Retinal pigment epithelial cell (primary cell): ENCODE data around the gene DSG4.

Experiments used
- DNase-seq: peaks from one replicate; pipeline ENCODE4 v3.0.0-alpha.2; 2010; ENCODE audit warnings: low read depth
- H3K4me3 ChIP-seq: 2 replicates; pipeline ENCODE4 v1.5.1; 2011; ENCODE audit warnings: mild to moderate bottlenecking, low read length, control low read depth, moderate library complexity
- TF ChIP-seq, protein P1 (sequence below): conservative IDR thresholded peaks from 2 replicates; pipeline ENCODE4 v1.5.1; 2011; ENCODE audit warnings: low read depth, low read length, control low read depth, inconsistent platforms

Gene DSG4

DNA sequence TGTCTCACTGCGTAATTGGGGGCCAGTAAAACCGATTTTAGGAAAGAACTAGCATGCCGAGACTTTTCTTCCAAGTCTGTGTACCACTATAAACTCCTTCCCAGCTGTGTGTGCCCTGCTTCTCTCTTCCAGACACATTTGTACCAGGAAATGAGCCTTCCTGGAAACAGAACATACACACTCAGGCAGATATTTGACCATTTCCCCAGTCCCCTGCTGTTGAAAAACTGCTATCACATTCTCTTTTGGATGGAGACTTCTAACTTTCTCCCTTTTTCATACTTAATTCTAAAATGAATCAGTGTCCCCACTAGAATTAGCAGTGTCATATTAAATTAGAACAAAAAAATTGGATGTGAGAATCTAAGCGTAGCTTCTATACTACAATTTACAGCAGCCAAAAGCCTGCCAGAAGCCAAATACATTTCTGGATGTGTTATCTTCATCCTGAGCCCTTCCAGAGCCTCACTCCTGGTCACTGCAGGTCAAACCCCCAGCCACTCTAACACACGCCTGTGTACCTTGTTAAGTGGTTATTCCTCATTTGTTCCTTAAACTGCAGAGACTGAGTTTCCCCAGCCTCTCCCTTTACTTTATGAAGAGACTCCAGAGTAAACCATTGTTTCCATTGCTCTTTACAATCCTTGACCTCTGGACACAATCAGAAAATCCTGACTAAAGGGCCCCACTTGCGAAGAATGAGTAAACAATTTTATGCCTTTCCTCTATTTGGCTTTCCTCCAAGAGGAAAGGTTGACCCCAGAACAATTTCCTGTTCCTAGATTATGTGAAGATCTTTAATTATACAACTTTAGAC lies 20.4 kb downstream of the DSG4 start:
- TF ChIP-seq, protein P1, sequence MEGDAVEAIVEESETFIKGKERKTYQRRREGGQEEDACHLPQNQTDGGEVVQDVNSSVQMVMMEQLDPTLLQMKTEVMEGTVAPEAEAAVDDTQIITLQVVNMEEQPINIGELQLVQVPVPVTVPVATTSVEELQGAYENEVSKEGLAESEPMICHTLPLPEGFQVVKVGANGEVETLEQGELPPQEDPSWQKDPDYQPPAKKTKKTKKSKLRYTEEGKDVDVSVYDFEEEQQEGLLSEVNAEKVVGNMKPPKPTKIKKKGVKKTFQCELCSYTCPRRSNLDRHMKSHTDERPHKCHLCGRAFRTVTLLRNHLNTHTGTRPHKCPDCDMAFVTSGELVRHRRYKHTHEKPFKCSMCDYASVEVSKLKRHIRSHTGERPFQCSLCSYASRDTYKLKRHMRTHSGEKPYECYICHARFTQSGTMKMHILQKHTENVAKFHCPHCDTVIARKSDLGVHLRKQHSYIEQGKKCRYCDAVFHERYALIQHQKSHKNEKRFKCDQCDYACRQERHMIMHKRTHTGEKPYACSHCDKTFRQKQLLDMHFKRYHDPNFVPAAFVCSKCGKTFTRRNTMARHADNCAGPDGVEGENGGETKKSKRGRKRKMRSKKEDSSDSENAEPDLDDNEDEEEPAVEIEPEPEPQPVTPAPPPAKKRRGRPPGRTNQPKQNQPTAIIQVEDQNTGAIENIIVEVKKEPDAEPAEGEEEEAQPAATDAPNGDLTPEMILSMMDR, result no peak
- DNase-seq, result no peak

DNA sequence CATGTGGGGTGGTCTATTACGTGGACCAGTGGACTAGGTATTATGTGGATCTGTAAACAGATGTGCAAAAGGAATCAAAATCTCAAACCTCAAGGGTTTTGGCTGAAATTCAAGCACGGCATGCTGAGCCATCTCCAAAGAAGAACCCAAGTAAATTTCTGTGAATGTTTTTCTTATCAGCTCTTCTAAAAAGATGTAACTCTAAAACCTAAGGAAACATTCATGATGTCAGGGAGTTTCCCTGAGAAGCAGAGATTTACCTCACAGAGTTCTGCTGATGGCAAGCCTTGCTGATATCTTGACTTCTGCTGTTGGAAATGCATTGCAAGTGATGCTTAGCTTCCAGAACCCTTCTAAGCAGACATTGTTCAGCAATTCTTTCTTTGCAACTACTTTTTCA lies 21.6 kb downstream of the DSG4 start:
- H3K4me3 ChIP-seq, result no peak overlapping the region
- DNase-seq, result no peak
- TF ChIP-seq, protein P1, result no peak

More for the DNA sequence above, 20.4 kb downstream of the DSG4 start:
- no peak overlapping the region for H3K4me3 ChIP-seq

- H3K4me3 ChIP-seq, result no peak overlapping the region
- TF ChIP-seq, protein P1, result no peak
- peak; percentile 41 for DNase-seq
These were observed 22.9 kb downstream of the DSG4 start for GRCh38 chr18:31399306-31400032.

- H3K4me3 ChIP-seq, result no peak overlapping the region
- peak; percentile 2 for DNase-seq
- TF ChIP-seq, protein P1, result no peak
These were observed 24.8 kb downstream of the DSG4 start for GRCh38 chr18:31401156-31402025.

- DNase-seq, result no peak
- TF ChIP-seq, protein P1, result no peak
- H3K4me3 ChIP-seq, result no peak overlapping the region
These were observed 25.4 kb downstream of the DSG4 start for GRCh38 chr18:31402026-31402373.

GRCh38 chr18:31403409-31403808 lies 26.8 kb downstream of the DSG4 start:
- TF ChIP-seq, protein P1, result no peak
- no peak for DNase-seq
- no peak overlapping the region for H3K4me3 ChIP-seq
